Measurements from ENCODE around the gene AP3B2.

Gene AP3B2, protein sequence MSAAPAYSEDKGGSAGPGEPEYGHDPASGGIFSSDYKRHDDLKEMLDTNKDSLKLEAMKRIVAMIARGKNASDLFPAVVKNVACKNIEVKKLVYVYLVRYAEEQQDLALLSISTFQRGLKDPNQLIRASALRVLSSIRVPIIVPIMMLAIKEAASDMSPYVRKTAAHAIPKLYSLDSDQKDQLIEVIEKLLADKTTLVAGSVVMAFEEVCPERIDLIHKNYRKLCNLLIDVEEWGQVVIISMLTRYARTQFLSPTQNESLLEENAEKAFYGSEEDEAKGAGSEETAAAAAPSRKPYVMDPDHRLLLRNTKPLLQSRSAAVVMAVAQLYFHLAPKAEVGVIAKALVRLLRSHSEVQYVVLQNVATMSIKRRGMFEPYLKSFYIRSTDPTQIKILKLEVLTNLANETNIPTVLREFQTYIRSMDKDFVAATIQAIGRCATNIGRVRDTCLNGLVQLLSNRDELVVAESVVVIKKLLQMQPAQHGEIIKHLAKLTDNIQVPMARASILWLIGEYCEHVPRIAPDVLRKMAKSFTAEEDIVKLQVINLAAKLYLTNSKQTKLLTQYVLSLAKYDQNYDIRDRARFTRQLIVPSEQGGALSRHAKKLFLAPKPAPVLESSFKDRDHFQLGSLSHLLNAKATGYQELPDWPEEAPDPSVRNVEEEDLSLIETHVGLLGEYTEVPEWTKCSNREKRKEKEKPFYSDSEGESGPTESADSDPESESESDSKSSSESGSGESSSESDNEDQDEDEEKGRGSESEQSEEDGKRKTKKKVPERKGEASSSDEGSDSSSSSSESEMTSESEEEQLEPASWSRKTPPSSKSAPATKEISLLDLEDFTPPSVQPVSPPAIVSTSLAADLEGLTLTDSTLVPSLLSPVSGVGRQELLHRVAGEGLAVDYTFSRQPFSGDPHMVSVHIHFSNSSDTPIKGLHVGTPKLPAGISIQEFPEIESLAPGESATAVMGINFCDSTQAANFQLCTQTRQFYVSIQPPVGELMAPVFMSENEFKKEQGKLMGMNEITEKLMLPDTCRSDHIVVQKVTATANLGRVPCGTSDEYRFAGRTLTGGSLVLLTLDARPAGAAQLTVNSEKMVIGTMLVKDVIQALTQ

DNA sequence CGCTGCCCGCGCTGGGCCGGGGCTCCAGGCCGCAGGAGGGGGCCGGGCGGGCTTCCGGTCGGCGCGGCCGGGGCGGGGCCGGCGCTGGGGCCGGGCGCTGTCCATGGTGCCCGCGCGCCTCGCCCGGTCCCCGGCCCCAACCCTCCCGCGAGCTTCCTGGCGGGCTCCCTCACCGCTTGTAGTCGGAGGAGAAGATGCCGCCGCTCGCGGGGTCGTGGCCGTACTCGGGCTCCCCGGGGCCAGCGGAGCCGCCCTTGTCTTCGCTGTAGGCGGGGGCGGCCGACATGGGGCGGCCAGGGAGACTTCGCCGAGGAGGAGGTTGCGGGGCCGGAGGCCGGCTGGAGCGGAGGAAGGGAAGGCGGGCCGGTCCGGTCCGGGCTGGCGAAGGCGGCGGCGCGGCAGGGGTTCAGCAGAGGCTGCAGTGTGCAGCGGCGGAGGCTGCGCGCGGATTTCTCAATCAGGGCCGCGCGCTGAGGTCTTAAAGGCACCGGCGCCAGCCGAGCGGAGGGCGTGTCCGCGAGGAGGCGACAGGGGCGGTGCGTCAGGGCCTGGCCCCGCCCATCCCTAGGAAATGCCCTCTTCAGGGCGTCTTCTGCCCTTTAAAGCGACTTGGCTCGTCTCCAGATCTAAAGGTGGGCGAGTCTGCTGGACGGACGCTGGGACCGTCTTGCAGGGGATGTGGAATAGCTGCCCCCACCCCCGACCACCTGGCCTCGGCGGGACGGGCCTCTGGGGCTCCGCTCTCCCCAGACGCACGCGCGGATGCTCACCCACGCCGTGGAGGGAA lies at the start of gene AP3B2:
Gene AP3B2 (minus strand): TSS at position 455 of the 787 bp plus-strand sequence. CDS start 169 bp downstream, at position 286.
- H3K27me3 ChIP-seq (ENCODE audit: insufficient read depth, low read depth, severe bottlenecking), result no peaks in the 10 kb centered on the region
- no peaks in the 10 kb centered on the region for H3K9me3 ChIP-seq (ENCODE audit: severe bottlenecking)
- peaks cover 2% of the 10 kb centered on the region for H3K36me3 ChIP-seq
- peak within 1 kb of the TSS; percentile 80 for H3K4me3 ChIP-seq (ENCODE audit: low read depth, low read length)
- TF ChIP-seq, protein P1, sequence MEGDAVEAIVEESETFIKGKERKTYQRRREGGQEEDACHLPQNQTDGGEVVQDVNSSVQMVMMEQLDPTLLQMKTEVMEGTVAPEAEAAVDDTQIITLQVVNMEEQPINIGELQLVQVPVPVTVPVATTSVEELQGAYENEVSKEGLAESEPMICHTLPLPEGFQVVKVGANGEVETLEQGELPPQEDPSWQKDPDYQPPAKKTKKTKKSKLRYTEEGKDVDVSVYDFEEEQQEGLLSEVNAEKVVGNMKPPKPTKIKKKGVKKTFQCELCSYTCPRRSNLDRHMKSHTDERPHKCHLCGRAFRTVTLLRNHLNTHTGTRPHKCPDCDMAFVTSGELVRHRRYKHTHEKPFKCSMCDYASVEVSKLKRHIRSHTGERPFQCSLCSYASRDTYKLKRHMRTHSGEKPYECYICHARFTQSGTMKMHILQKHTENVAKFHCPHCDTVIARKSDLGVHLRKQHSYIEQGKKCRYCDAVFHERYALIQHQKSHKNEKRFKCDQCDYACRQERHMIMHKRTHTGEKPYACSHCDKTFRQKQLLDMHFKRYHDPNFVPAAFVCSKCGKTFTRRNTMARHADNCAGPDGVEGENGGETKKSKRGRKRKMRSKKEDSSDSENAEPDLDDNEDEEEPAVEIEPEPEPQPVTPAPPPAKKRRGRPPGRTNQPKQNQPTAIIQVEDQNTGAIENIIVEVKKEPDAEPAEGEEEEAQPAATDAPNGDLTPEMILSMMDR (IDR thresholded peaks at IDR 0.05; ENCODE audit: low read depth, low read length), result no peak
- H3K27ac ChIP-seq, result peak within 1 kb of the TSS; percentile 97
- DNase-seq, result peak; percentile 86

DNA sequence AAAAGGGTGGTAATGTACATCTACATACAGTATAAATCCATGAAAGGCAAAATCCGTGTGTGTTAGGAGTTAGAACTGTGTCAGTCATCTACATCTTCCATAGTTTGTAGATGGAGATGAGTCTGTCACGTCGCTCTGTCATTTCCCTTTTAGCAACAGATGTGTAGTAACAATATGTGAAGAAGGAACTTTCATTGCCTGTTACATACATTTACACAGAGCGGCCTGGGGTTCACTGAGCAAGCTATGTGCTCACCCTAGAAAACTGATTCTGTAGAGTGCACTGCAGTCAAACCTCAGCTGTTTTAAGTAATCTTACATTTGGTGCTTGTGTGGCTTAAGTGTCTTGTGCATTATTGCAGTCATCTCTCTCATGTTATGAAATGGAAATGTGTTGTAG lies 41.6 kb upstream of the AP3B2 start:
- Histone ChIP-seq H3K4me3 (ENCODE audit: low read depth, low read length) (peak overlapping the region; percentile 68), H3K27ac (peak overlapping the region; percentile 73), H3K36me3 (peaks cover 46% of the 10 kb centered on the region), H3K9me3 (ENCODE audit: severe bottlenecking) (no peaks in the 10 kb centered on the region), H3K27me3 (ENCODE audit: insufficient read depth, low read depth, severe bottlenecking) (no peaks in the 10 kb centered on the region)
- no peak for DNase-seq
- TF ChIP-seq, protein P1 (IDR thresholded peaks at IDR 0.05; ENCODE audit: low read depth, low read length), result no peak

DNA sequence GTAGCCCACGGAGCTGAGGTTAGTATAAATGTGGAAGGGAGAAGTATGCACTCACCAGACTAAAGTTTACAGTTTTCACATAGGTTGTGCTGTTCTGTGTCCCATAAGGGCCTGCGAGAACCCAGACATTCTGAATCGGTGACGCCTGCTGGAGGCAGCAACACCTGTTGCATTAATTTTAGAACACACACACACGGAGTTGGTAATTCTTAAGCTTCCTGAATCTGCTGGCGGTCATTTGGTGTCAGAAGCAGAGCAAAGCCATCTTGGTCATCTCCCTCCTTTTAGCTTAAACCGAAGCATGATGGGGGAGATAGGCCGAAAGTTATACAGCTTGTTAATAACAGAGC lies 41.1 kb upstream of the AP3B2 start:
- peak overlapping the region; percentile 68 for H3K4me3 ChIP-seq (ENCODE audit: low read depth, low read length)
- DNase-seq, result peak; percentile 32
- H3K36me3 ChIP-seq, result peaks cover 41% of the 10 kb centered on the region
- H3K27me3 ChIP-seq (ENCODE audit: insufficient read depth, low read depth, severe bottlenecking), result no peaks in the 10 kb centered on the region
- TF ChIP-seq, protein P1 (IDR thresholded peaks at IDR 0.05; ENCODE audit: low read depth, low read length), result no peak
- H3K9me3 ChIP-seq (ENCODE audit: severe bottlenecking), result no peaks in the 10 kb centered on the region
- H3K27ac ChIP-seq, result peak overlapping the region; percentile 73

DNA sequence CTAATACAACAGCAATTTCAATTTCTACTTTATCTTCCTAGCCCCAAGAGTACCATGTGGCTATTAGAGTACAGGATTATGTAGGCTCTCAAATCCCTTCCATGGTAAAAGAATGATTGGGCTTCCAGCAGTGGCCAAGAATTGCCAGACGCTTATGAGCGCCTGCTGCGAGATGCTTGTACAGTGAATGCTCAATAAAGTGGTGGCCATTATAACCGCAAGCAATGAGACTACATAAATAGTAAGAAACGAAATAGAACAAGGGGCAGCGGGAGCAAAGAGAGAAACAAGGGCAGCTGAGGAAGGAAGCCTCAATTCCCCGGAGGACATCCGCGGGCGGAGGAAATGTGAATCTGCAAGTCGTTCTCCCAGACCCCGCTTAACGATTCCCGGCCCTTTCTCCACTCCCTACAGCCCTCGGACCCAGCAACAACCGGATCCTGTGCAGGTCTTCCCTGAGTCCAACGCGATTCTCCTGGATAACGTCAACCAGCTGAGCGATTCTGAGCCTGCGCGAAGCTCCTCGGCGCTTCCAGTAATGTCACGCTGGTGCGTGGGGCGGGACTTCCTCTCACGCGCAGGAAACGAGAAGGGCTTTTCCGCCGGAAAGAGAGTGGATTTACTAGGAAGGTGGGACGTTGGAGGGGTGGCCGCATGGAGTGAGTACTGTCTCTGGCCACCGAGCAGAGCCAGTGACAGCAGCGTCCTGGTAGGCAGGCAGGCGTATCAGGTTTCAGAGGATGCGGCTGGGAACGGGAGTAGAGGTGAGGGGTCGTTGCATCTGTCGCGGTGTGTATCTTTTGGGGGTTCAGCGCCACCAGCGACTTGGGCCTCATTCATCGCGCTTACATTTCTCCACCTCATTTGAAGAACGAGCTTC lies 40.5 kb upstream of the AP3B2 start:
- H3K9me3 ChIP-seq (ENCODE audit: severe bottlenecking), result no peaks in the 10 kb centered on the region
- peak overlapping the region; percentile 68 for H3K4me3 ChIP-seq (ENCODE audit: low read depth, low read length)
- DNase-seq, result peak; percentile 95
- H3K27ac ChIP-seq, result peak overlapping the region; percentile 77
- peaks cover 35% of the 10 kb centered on the region for H3K36me3 ChIP-seq
- H3K27me3 ChIP-seq (ENCODE audit: insufficient read depth, low read depth, severe bottlenecking), result no peaks in the 10 kb centered on the region
- TF ChIP-seq, protein P1 (IDR thresholded peaks at IDR 0.05; ENCODE audit: low read depth, low read length), result no peak

All from WERI-Rb-1 (cell line).